GM12864 (cell line): ENCODE results near the gene TMEM98.
A peak's percentile ranks its signal among the peaks of the same experiment; 100 is the strongest.

Experiments
- DNase-seq: peaks from one replicate; pipeline ENCODE4 v3.0.0-alpha.2; 2011; ENCODE audit warnings: low read depth
- H3K4me3 ChIP-seq: 2 replicates; pipeline ENCODE4 v1.5.1; 2011; ENCODE audit warnings: mild to moderate bottlenecking, low read depth, low read length, control low read depth
- TF ChIP-seq, protein P1 (sequence below): IDR thresholded peaks from 2 replicates; pipeline ENCODE4 v1.5.1; 2011; ENCODE audit warnings: low read depth, mild to moderate bottlenecking, moderate library complexity, low read length, control low read depth, inconsistent platforms; ENCODE audit errors: missing control alignments

Gene TMEM98

DNA sequence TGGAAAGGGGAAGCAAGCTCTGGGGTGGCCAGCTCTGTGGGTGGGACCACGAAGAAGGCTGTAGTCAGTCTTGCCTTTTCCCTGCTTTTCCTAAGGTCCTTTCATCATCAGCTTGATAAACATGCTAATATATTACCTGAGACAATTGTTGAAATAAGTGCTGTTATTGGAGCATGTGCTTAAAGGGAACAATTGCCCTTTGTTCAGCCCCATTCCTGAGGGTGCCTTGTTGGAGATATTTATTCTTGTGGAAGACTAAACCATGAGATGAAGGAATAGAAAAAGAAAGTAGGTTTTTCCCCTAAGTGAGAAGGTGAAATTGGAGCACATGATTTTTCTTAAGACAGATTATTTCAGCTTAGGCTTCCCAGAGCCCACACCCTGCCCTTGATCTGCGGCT is 7.8 kb downstream of the TMEM98 start:
- DNase-seq: no peak
- TF ChIP-seq, protein P1, sequence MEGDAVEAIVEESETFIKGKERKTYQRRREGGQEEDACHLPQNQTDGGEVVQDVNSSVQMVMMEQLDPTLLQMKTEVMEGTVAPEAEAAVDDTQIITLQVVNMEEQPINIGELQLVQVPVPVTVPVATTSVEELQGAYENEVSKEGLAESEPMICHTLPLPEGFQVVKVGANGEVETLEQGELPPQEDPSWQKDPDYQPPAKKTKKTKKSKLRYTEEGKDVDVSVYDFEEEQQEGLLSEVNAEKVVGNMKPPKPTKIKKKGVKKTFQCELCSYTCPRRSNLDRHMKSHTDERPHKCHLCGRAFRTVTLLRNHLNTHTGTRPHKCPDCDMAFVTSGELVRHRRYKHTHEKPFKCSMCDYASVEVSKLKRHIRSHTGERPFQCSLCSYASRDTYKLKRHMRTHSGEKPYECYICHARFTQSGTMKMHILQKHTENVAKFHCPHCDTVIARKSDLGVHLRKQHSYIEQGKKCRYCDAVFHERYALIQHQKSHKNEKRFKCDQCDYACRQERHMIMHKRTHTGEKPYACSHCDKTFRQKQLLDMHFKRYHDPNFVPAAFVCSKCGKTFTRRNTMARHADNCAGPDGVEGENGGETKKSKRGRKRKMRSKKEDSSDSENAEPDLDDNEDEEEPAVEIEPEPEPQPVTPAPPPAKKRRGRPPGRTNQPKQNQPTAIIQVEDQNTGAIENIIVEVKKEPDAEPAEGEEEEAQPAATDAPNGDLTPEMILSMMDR: no peak
- H3K4me3 ChIP-seq: no peak overlapping the region

DNA sequence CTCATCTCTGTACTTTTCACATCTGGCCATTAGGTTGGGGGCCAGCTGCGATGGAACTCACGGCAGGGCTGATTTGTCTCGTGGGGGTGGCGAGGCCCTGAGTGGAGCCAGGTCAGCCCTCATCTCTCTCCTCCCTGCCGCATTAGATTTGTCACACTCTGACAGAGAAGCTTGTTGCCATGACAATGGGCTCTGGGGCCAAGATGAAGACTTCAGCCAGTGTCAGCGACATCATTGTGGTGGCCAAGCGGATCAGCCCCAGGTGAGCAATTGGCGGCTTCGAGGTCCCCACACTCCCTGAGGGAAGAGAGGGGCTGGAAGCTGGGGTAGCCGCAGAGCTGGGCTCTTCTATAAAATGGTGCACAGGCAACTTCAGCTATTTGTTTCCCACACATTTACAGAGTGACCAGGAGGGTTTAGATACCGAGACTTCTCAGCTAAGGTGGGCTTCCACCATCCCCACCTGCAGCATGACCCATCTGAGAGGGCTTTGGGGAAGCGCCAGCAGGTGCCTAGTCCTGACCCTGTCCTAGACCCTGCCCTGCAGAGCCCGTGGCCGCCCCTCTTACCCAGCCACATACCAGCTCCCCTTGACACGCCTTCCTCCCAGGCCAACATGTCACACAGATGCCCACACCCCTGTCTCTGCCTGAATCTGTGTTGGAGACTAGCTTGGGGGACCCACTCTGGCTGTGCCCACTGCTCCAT is 8.4 kb downstream of the TMEM98 start:
- DNase-seq: no peak
- H3K4me3 ChIP-seq: no peak overlapping the region
- TF ChIP-seq, protein P1: no peak

DNA sequence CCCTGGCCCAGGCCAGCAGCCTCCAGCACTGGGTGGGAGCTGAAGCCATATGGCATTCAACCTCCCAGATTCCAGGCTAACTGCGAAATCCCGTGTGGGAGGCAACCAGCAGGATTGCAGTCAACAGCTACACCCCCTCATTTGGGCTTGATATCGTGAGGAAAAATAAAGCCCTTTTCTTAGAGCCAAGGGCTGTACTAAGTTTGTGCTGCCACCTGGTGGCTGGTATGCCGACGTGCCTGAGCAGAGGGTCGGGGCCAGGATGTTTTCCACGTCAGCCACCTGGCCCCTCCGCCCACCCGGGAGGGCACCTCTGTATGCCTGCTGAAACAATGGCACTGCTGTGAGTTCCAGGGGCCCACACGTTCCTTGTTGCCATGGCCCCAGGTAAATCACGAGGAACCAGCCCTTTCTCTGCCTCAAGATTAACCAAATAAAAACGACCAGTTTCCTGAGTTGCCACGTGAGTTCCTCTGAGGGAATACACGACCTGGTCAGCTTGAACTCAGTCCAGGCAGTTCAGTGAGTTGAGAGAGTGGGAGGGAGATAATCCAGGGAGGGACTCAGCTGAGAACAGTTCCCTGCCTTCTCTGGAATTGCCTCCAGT is 9.0 kb downstream of the TMEM98 start:
- 0 out of 2 replicates have a peak overlapping the region, but pooled peaks have one; percentile 6 for H3K4me3 ChIP-seq
- TF ChIP-seq, protein P1: peak; percentile 86
- DNase-seq: peak; percentile 35

DNA sequence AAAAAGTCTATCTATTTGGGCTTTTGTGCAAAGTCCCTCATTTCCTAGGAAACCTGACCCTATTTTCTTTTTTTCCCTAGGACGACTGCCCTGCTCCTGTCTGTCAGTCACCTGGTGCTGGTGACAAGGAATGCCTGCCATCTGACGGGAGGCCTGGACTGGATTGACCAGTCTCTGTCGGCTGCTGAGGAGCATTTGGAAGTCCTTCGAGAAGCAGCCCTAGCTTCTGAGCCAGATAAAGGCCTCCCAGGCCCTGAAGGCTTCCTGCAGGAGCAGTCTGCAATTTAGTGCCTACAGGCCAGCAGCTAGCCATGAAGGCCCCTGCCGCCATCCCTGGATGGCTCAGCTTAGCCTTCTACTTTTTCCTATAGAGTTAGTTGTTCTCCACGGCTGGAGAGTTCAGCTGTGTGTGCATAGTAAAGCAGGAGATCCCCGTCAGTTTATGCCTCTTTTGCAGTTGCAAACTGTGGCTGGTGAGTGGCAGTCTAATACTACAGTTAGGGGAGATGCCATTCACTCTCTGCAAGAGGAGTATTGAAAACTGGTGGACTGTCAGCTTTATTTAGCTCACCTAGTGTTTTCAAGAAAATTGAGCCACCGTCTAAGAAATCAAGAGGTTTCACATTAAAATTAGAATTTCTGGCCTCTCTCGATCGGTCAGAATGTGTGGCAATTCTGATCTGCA is 12.9 kb downstream of the TMEM98 start:
- H3K4me3 ChIP-seq: no peak overlapping the region
- TF ChIP-seq, protein P1: peak; percentile 37
- DNase-seq: no peak

DNA sequence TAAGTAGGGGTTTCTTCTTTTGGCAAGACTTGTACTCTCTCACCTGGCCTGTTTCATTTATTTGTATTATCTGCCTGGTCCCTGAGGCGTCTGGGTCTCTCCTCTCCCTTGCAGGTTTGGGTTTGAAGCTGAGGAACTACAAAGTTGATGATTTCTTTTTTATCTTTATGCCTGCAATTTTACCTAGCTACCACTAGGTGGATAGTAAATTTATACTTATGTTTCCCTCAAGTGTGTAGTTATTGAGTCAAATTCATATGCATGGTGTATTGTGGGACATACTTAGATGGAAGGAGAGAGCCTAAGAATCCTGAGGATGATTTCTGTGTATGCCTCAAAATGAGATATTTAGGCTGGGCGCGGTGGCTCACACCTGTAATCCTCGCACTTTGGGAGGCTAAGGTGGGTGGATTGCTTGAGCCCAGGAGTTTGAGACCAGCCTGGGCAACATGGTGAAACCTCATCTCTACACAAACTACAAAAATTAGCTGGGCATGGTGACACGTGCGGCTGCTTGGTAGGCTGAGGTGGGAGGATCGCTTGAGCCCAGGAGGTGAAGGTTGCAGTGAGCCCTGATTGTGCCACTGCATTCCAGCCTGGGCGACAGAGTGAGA is 13.6 kb downstream of the TMEM98 start:
- no peak for DNase-seq
- H3K4me3 ChIP-seq: no peak overlapping the region
- TF ChIP-seq, protein P1: peak; percentile 39

DNA sequence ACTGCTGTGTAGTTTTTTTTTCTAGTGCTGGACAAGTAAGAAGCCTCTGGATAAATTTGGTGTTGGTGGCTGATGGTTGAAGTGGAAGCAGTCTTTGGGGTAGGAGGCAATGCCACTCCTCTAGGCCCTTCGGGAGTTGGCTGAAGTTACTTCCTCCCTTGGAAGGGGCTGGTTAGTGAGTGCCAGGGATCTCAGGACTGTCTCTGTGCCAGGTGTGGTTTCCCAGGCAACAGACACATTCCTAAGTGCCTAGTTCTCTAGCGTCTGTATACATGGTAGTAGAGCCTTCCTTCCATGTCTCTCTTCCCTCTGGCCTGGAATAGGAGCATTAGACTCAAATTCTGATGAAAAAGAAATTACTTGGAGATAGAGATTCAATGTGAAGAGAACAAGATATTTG is 15.3 kb downstream of the TMEM98 start:
- no peak for DNase-seq
- TF ChIP-seq, protein P1: no peak
- no peak overlapping the region for H3K4me3 ChIP-seq
